AG04449 (cell line): ENCODE results near the gene ACBD3.

Experiments
- CTCF ChIA-PET: fragments of 350-600 bp; formaldehyde crosslinking; extraction: SDS; loops from one replicate; lab custom pipeline; 2021; ENCODE audit warnings: antibody characterized with exemption; lab: Yijun Ruan, JAX
- POLR2A ChIA-PET: fragments of 400-600, 350-600 bp; formaldehyde crosslinking; extraction: SDS; loops from one replicate; lab custom pipeline; 2020; ENCODE audit warnings: antibody characterized with exemption, inconsistent platforms; lab: Yijun Ruan, JAX
- DNase-seq: peaks from one replicate; pipeline ENCODE4 v3.0.0-alpha.2; 2010; ENCODE audit warnings: low read depth, low spot score
- H3K4me3 ChIP-seq: 2 replicates; pipeline ENCODE4 v1.5.1; 2011; ENCODE audit warnings: low read depth, mild to moderate bottlenecking, control low read depth, low read length
- TF ChIP-seq, protein P1 (sequence below): IDR thresholded peaks from one replicate; pipeline ENCODE4 v1.5.1; 2011; ENCODE audit warnings: mild to moderate bottlenecking, moderate library complexity, low read length, control low read depth, inconsistent platforms; ENCODE audit not compliant: insufficient read depth; ENCODE audit errors: missing control alignments

The ACBD3 gene

DNA sequence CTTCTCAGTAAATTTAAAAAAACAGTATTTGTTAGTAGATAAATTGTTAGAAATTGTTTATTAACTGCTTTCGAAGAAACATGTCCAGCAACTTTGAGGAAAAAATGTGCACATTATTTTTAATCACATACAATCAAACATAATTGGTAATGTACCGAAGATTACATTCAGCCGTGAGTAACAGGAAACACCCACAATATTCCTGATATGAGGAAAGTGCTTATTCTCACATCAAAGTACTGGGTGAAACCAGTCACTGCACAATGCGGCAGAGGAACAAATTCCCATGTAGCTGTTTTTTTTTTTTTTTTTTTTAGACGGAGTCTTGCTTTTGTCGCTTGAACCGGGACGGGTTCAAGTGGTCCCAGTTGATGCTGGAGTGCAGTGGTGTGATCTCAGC, 9.7 kb downstream of the ACBD3 start:
- POLR2A ChIA-PET: interaction anchor here (0.6 kb wide), 1 partner anchor 240 kb away, joined by 3 read pairs; no protein-coding TSS in a partner anchor
- no peak overlapping the region for H3K4me3 ChIP-seq
- CTCF ChIA-PET: interaction anchor here (1.3 to 2.6 kb wide), 3 partner anchors 22 to 56 kb away, joined by 3 to 17 read pairs (median 4); no protein-coding TSS in a partner anchor
- DNase-seq: no peak
- TF ChIP-seq, protein P1, sequence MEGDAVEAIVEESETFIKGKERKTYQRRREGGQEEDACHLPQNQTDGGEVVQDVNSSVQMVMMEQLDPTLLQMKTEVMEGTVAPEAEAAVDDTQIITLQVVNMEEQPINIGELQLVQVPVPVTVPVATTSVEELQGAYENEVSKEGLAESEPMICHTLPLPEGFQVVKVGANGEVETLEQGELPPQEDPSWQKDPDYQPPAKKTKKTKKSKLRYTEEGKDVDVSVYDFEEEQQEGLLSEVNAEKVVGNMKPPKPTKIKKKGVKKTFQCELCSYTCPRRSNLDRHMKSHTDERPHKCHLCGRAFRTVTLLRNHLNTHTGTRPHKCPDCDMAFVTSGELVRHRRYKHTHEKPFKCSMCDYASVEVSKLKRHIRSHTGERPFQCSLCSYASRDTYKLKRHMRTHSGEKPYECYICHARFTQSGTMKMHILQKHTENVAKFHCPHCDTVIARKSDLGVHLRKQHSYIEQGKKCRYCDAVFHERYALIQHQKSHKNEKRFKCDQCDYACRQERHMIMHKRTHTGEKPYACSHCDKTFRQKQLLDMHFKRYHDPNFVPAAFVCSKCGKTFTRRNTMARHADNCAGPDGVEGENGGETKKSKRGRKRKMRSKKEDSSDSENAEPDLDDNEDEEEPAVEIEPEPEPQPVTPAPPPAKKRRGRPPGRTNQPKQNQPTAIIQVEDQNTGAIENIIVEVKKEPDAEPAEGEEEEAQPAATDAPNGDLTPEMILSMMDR: no peak

DNA sequence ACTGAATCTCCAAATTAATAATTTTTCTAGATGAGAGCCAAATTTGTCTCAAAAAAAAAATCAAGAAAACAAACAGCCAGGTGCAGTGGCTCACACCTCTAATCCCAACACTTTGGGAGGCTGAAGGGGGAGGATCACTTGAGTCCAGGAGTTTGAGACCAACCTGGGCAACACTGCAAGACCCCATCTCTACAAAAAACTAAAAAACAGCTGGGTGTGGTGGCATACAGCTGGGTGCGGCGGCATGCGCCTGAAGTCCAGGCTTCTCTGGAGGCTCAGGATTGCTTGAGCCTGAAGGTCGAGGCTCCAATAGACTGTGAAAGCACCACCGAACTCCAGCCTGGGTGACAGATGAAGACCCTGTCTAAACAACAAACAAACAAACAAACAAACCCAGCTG, 14.0 kb downstream of the ACBD3 start:
- ChIA-PET POLR2A (interaction anchor here (0.6 kb wide), 1 partner anchor 10 kb away, joined by 3 read pairs; no protein-coding TSS in a partner anchor), CTCF (interaction anchor here (1.0 to 1.8 kb wide), 3 partner anchors 10 to 47 kb away, joined by 3 to 6 read pairs (median 4); no protein-coding TSS in a partner anchor)
- H3K4me3 ChIP-seq: no peak overlapping the region
- TF ChIP-seq, protein P1: no peak
- DNase-seq: no peak

DNA sequence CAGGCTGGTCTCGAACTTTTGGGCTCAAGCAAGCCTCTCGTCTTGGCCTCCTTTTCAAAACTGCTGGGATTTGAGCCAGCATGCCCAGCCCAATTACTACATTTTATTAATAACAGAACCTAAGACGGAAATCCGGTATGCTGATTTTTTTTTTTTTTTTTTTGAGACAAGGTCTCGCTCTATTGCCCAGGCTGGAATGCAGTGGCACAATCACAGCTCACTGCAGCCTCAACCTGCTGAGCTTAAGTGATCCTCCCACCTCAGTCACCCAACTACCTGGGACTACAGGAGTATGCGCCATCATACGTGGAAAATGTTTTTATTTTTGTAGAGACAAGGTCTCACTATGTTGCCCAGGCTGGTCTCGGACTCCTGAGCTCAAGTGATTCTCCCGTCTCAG, 20.2 kb downstream of the ACBD3 start:
- H3K4me3 ChIP-seq: no peak overlapping the region
- TF ChIP-seq, protein P1: no peak
- CTCF ChIA-PET: interaction anchor here (1.2 to 4.1 kb wide), 5 partner anchors 12 to 41 kb away, joined by 3 to 19 read pairs (median 6); no protein-coding TSS in a partner anchor
- POLR2A ChIA-PET: no interaction called here
- DNase-seq: no peak

DNA sequence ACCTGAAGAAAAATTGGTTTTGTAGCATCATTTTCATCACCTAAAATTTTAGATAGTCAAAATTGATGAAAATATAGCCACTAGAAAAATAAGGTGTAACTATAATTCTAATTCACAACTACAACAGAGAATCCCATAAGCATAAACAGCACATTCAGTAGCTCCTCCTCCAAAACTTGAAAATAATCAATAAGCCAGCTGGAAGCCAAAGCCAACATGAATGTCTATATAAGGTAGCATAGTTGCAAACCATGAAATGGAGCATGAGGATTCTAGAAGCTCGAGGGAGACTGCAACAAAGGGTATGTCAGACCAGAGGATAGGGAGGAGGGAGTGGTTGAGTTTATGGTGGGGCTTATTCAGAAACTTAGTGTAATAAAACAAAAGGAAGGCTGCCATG, 22.4 kb downstream of the ACBD3 start:
- POLR2A ChIA-PET: no interaction called here

DNA sequence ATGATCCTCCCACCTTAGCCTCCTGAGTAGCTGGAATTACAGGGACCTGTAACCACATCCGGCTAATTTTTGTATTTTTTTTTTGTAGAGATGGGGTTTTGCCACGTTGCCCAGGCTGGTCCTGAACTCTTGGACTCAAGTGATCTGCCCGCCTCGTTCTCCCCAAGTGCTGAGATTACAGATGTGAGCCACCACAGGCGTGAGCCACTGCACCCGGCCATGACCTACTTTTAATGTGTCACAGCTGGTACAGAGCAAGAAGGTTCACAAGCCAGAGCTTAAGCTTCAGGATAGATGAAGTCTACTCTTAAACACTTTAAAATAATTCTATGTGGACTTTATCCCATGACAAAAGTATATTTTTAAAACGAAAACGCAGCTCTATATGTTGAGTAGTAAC, 23.6 kb downstream of the ACBD3 start:
- no peak overlapping the region for H3K4me3 ChIP-seq
- ChIA-PET POLR2A (no interaction called here), CTCF (interaction anchor here (1.0 to 4.1 kb wide), 3 partner anchors 9 to 38 kb away, joined by 3 to 19 read pairs (median 12); no protein-coding TSS in a partner anchor)
- no peak for DNase-seq
- TF ChIP-seq, protein P1: no peak

More for the DNA sequence above, 22.4 kb downstream of the ACBD3 start:
- TF ChIP-seq, protein P1: no peak
- DNase-seq: no peak
- CTCF ChIA-PET: interaction anchor here (4.1 kb wide), 1 partner anchor 39 kb away, joined by 19 read pairs; no protein-coding TSS in a partner anchor
- H3K4me3 ChIP-seq: no peak overlapping the region

DNA sequence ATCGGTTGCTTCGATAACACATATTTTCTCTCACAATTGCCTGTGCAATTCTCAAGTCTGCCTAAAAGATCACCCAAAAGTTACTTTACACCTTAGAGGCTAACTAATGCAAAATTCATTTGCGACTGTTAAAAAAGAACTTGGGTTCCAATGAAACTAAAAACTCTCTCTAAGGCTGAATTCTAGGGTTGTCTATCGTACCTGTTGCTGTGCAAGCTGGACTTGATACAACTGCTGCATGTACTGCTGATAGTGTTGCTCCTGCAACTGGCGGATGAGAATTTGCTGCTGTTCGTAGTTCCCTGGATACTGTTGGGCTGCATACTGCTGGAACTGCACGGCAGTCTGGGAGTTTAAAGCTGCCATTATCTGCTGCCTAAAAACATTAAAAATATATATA, 27.6 kb downstream of the ACBD3 start:
- no peak overlapping the region for H3K4me3 ChIP-seq
- DNase-seq: no peak
- ChIA-PET POLR2A (no interaction called here), CTCF (interaction anchor here (0.7 to 3.6 kb wide), 3 partner anchors 22 to 35 kb away, joined by 3 to 13 read pairs (median 3); no protein-coding TSS in a partner anchor)
- TF ChIP-seq, protein P1: no peak
